ENCODE data around the gene INAFM1.

DNA sequence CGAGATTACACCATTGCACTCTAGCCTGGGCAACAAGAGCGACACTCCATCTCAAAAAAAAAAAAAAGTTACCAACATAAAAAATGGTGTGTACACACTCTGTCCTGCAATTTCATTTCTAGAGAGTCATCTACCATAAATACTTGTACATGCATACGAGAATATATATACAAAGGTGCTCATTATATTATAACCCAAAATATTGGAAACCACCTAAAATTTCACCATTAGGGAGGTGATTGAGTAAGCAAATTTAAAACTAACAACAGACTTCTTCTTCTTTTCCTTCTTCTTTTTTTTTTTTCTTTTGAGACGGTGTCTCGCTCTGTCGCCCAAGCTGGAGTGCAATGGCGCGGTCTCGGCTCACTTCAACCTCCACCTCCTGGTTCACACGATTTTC is 27.6 kb downstream of the INAFM1 start:
- TF ChIP-seq, protein P1, sequence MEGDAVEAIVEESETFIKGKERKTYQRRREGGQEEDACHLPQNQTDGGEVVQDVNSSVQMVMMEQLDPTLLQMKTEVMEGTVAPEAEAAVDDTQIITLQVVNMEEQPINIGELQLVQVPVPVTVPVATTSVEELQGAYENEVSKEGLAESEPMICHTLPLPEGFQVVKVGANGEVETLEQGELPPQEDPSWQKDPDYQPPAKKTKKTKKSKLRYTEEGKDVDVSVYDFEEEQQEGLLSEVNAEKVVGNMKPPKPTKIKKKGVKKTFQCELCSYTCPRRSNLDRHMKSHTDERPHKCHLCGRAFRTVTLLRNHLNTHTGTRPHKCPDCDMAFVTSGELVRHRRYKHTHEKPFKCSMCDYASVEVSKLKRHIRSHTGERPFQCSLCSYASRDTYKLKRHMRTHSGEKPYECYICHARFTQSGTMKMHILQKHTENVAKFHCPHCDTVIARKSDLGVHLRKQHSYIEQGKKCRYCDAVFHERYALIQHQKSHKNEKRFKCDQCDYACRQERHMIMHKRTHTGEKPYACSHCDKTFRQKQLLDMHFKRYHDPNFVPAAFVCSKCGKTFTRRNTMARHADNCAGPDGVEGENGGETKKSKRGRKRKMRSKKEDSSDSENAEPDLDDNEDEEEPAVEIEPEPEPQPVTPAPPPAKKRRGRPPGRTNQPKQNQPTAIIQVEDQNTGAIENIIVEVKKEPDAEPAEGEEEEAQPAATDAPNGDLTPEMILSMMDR (IDR thresholded peaks at IDR 0.05) = no peak
- TF ChIP-seq POLR2A (IDR thresholded peaks at IDR 0.05) (no peak), POLR2AphosphoS5 (IDR thresholded peaks at IDR 0.05; ENCODE audit: insufficient read depth in 1 of 2, low read depth in 1 of 2) (no peak)

Measured in vagina (tissue), 2 donors.